Measurements from ENCODE around the gene BATF3.
"Not testable (repeated sequence)": the region's sequence is repeated elsewhere in the genome, so short reads cannot be mapped to it uniquely, and the experiment has no call there.

- TF ChIP-seq POLR2A, CTCF (IDR thresholded peaks at IDR 0.05): not testable (repeated sequence)
Observed at GRCh38 chr1:212639524-212639923, 60.1 kb downstream of the BATF3 start.
